WTC11 (cell line): ENCODE results near the gene TUBA4B. TPM values are rescaled to one million over a fixed set of nuclear protein-coding genes. Genes with fewer than 3 reads are reported as not detected.
A peak's percentile ranks its signal among the peaks of the same experiment; 100 is the strongest.

Experiments
- ATAC-seq: fragments of 200-7000 bp; cut with Tn5 transposase; 2 replicates; pipeline ENCODE4 v1.10.0; 2021; ENCODE audit warnings: mild to moderate bottlenecking, moderate library complexity
- CTCF ChIA-PET: fragments of 300-600 bp; sonication (Branson Sonifier 250); formaldehyde crosslinking; loops from one replicate; lab custom pipeline; 2021; ENCODE audit warnings: antibody characterized with exemption; lab: Charles Lee
- POLR2A ChIA-PET: fragments of 350-600 bp; sonication (Branson Sonifier 250); formaldehyde crosslinking; loops from one replicate; lab custom pipeline; 2021; ENCODE audit warnings: antibody characterized with exemption; lab: Charles Lee
- DNase-seq: peaks from one replicate; pipeline ENCODE4 v3.0.0; 2021; ENCODE audit warnings: low spot score
- H3K27ac Mint-ChIP-seq: 2 replicates; pipeline ENCODE4 v1.8.0; 2021; ENCODE audit warnings: mixed read lengths
- H3K27me3 Mint-ChIP-seq: 2 replicates; pipeline ENCODE4 v1.8.0; 2021; ENCODE audit warnings: low read depth, mild to moderate bottlenecking, moderate library complexity, mixed read lengths
- H3K36me3 Mint-ChIP-seq: 2 replicates; pipeline ENCODE4 v1.8.0; 2021; ENCODE audit warnings: mixed read lengths
- H3K4me1 Mint-ChIP-seq: 2 replicates; pipeline ENCODE4 v1.8.0; 2022; ENCODE audit warnings: mixed read lengths
- H3K4me3 Mint-ChIP-seq: 2 replicates; pipeline ENCODE4 v1.8.0; 2021; ENCODE audit warnings: mild to moderate bottlenecking, moderate library complexity, mixed read lengths
- H3K9me3 Mint-ChIP-seq: 2 replicates; pipeline ENCODE4 v1.8.0; 2021; ENCODE audit warnings: mixed read lengths
- ATF1 ChIP-seq: sonication (generic); formaldehyde crosslinking; IDR thresholded peaks from 2 replicates; pipeline ENCODE4 v1.8.1; 2023; ENCODE audit warnings: mild to moderate bottlenecking, moderate library complexity, missing genetic modification reagents
- CREM ChIP-seq: sonication (generic); formaldehyde crosslinking; IDR thresholded peaks from 2 replicates; pipeline ENCODE4 v1.8.1; 2022; ENCODE audit warnings: mild to moderate bottlenecking, missing genetic modification reagents, moderate library complexity
- ETV6 ChIP-seq: sonication (generic); formaldehyde crosslinking; IDR thresholded peaks from 2 replicates; pipeline ENCODE4 v1.8.1; 2022; ENCODE audit warnings: mild to moderate bottlenecking, missing genetic modification reagents
- JAZF1 ChIP-seq: fragments of 250-450 bp; sonication (Bioruptor Pico); IDR thresholded peaks from 2 replicates; pipeline ENCODE4 v1.9.0; 2021; ENCODE audit warnings: moderate library complexity, mild to moderate bottlenecking, inconsistent platforms
- MYBL2 ChIP-seq: sonication (generic); formaldehyde crosslinking; IDR thresholded peaks from 2 replicates; pipeline ENCODE4 v1.8.1; 2023; ENCODE audit warnings: mild to moderate bottlenecking, moderate library complexity, missing genetic modification reagents
- NR1H2 ChIP-seq: sonication (generic); formaldehyde crosslinking; IDR thresholded peaks from 2 replicates; pipeline ENCODE4 v1.9.0; 2021; ENCODE audit warnings: mild to moderate bottlenecking, moderate library complexity, missing genetic modification reagents
- NR2C2 ChIP-seq: sonication (generic); formaldehyde crosslinking; IDR thresholded peaks from 2 replicates; pipeline ENCODE4 v1.8.0; 2022; ENCODE audit warnings: mild to moderate bottlenecking, missing genetic modification reagents
- PRRX2 ChIP-seq: fragments of 250-450 bp; sonication (Bioruptor Pico); IDR thresholded peaks from 2 replicates; pipeline ENCODE4 v1.8.0; 2021; ENCODE audit warnings: mild to moderate bottlenecking
- RORB ChIP-seq: fragments of 250-450 bp; sonication (Bioruptor Pico); IDR thresholded peaks from 2 replicates; pipeline ENCODE4 v1.9.0; 2021; ENCODE audit warnings: mild to moderate bottlenecking
- SMAD3 ChIP-seq: sonication (generic); formaldehyde crosslinking; IDR thresholded peaks from 2 replicates; pipeline ENCODE4 v1.8.0; 2022; ENCODE audit warnings: missing genetic modification reagents, mild to moderate bottlenecking, borderline replicate concordance
- SMAD4 ChIP-seq: sonication (generic); formaldehyde crosslinking; IDR thresholded peaks from 2 replicates; pipeline ENCODE4 v1.8.0; 2022; ENCODE audit warnings: mild to moderate bottlenecking, missing genetic modification reagents
- SP1 ChIP-seq: sonication (generic); formaldehyde crosslinking; conservative IDR thresholded peaks from 2 replicates; pipeline ENCODE4 v1.8.1; 2022; ENCODE audit warnings: missing genetic modification reagents
- TEAD4 ChIP-seq: sonication (generic); formaldehyde crosslinking; IDR thresholded peaks from 2 replicates; pipeline ENCODE4 v1.8.0; 2022; ENCODE audit warnings: mild to moderate bottlenecking, missing genetic modification reagents
- ZNF317 ChIP-seq: sonication (generic); formaldehyde crosslinking; IDR thresholded peaks from 2 replicates; pipeline ENCODE4 v1.8.1; 2023; ENCODE audit warnings: low read depth, mild to moderate bottlenecking, moderate library complexity, missing genetic modification reagents, borderline replicate concordance
- ZNF396 ChIP-seq: fragments of 250-450 bp; sonication (Bioruptor Pico); IDR thresholded peaks from 2 replicates; pipeline ENCODE4 v1.8.0; 2021; ENCODE audit warnings: mild to moderate bottlenecking, moderate library complexity, borderline replicate concordance
- ZNF423 ChIP-seq: fragments of 250-450 bp; sonication (Bioruptor Pico); IDR thresholded peaks from 2 replicates; pipeline ENCODE4 v2.1.2; 2022; ENCODE audit warnings: mild to moderate bottlenecking, moderate library complexity
- total RNA-seq: library from RNA; stranded (reverse); gene quantifications from 3 replicates; pipeline ENCODE4 v1.2.3, GENCODE V29; 2021
- TF ChIP-seq, protein P1 (sequence below): sonication (generic); formaldehyde crosslinking; IDR thresholded peaks from 2 replicates; pipeline ENCODE4 v1.8.0; 2022; ENCODE audit warnings: mild to moderate bottlenecking, missing genetic modification reagents
- TF ChIP-seq, protein P2 (sequence below): sonication (generic); formaldehyde crosslinking; IDR thresholded peaks from 2 replicates; pipeline ENCODE4 v1.8.1; 2022; ENCODE audit warnings: mild to moderate bottlenecking, moderate library complexity, missing genetic modification reagents
- TF ChIP-seq, protein P3 (sequence below): fragments of 250-450 bp; sonication (Bioruptor Pico); IDR thresholded peaks from 2 replicates; pipeline ENCODE4 v1.9.0; 2021; ENCODE audit warnings: mild to moderate bottlenecking, borderline replicate concordance
- TF ChIP-seq, protein P4 (sequence below): sonication (generic); formaldehyde crosslinking; IDR thresholded peaks from 2 replicates; pipeline ENCODE4 v1.8.0; 2022; ENCODE audit warnings: mild to moderate bottlenecking, missing genetic modification reagents
- TF ChIP-seq, protein P5 (sequence below): sonication (generic); formaldehyde crosslinking; IDR thresholded peaks from 2 replicates; pipeline ENCODE4 v1.8.1; 2023; ENCODE audit warnings: mild to moderate bottlenecking, missing genetic modification reagents
- TF ChIP-seq, protein P6 (sequence below): sonication (generic); formaldehyde crosslinking; IDR thresholded peaks from 2 replicates; pipeline ENCODE4 v1.8.1; 2022; ENCODE audit warnings: missing genetic modification reagents, borderline replicate concordance

The TUBA4B gene
- total RNA-seq, 1 experiment from 2014 or later = 0.20 TPM

DNA sequence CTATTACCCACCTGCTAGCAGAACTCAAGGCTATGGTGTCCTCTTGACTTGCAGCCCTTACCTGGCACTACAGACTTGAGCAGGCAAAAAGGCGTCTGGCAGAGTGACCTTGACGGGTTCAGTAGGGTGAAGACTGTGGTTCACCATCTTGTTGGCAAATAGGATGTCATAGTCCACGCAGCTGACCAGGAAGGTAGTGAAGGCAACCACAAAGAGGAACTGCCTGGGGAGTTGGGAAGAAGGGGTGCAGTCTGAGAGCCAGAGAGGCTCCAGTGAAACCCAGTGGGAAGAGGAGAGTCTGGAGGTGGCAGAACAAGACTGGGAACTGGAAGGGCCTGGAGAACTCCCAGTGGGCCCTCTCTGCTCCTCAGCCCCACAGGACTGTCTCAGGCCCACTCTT lies 27.7 kb upstream of the TUBA4B start:
- Mint-ChIP-seq H3K27me3 (no peaks in the 10 kb centered on the region), H3K27ac (no peak overlapping the region), H3K9me3 (no peaks in the 10 kb centered on the region), H3K36me3 (peaks cover 43% of the 10 kb centered on the region), H3K4me1 (peaks cover 10% of the 10 kb centered on the region), H3K4me3 (no peak overlapping the region)
- no peak for DNase-seq
- TF ChIP-seq RORB (no peak), ATF1 (no peak), ZNF423 (CRISPR knock-in tag) (no peak), CREM (CRISPR knock-in tag) (no peak), ZNF396 (CRISPR knock-in tag) (no peak), SP1 (CRISPR knock-in tag) (no peak), ETV6 (CRISPR knock-in tag) (no peak), NR2C2 (CRISPR knock-in tag) (no peak), SMAD3 (CRISPR knock-in tag) (no peak), NR1H2 (no peak), MYBL2 (CRISPR knock-in tag) (no peak), SMAD4 (CRISPR knock-in tag) (no peak)
- TF ChIP-seq, protein P1, sequence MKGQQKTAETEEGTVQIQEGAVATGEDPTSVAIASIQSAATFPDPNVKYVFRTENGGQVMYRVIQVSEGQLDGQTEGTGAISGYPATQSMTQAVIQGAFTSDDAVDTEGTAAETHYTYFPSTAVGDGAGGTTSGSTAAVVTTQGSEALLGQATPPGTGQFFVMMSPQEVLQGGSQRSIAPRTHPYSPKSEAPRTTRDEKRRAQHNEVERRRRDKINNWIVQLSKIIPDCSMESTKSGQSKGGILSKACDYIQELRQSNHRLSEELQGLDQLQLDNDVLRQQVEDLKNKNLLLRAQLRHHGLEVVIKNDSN (CRISPR knock-in tag) = no peak
- TF ChIP-seq, protein P2, sequence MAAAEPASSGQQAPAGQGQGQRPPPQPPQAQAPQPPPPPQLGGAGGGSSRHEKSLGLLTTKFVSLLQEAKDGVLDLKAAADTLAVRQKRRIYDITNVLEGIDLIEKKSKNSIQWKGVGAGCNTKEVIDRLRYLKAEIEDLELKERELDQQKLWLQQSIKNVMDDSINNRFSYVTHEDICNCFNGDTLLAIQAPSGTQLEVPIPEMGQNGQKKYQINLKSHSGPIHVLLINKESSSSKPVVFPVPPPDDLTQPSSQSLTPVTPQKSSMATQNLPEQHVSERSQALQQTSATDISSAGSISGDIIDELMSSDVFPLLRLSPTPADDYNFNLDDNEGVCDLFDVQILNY = no peak
- TF ChIP-seq, protein P3, sequence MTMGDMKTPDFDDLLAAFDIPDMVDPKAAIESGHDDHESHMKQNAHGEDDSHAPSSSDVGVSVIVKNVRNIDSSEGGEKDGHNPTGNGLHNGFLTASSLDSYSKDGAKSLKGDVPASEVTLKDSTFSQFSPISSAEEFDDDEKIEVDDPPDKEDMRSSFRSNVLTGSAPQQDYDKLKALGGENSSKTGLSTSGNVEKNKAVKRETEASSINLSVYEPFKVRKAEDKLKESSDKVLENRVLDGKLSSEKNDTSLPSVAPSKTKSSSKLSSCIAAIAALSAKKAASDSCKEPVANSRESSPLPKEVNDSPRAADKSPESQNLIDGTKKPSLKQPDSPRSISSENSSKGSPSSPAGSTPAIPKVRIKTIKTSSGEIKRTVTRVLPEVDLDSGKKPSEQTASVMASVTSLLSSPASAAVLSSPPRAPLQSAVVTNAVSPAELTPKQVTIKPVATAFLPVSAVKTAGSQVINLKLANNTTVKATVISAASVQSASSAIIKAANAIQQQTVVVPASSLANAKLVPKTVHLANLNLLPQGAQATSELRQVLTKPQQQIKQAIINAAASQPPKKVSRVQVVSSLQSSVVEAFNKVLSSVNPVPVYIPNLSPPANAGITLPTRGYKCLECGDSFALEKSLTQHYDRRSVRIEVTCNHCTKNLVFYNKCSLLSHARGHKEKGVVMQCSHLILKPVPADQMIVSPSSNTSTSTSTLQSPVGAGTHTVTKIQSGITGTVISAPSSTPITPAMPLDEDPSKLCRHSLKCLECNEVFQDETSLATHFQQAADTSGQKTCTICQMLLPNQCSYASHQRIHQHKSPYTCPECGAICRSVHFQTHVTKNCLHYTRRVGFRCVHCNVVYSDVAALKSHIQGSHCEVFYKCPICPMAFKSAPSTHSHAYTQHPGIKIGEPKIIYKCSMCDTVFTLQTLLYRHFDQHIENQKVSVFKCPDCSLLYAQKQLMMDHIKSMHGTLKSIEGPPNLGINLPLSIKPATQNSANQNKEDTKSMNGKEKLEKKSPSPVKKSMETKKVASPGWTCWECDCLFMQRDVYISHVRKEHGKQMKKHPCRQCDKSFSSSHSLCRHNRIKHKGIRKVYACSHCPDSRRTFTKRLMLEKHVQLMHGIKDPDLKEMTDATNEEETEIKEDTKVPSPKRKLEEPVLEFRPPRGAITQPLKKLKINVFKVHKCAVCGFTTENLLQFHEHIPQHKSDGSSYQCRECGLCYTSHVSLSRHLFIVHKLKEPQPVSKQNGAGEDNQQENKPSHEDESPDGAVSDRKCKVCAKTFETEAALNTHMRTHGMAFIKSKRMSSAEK (CRISPR knock-in tag) = no peak
- TF ChIP-seq, protein P4, sequence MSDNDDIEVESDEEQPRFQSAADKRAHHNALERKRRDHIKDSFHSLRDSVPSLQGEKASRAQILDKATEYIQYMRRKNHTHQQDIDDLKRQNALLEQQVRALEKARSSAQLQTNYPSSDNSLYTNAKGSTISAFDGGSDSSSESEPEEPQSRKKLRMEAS = no peak
- TF ChIP-seq, protein P5, sequence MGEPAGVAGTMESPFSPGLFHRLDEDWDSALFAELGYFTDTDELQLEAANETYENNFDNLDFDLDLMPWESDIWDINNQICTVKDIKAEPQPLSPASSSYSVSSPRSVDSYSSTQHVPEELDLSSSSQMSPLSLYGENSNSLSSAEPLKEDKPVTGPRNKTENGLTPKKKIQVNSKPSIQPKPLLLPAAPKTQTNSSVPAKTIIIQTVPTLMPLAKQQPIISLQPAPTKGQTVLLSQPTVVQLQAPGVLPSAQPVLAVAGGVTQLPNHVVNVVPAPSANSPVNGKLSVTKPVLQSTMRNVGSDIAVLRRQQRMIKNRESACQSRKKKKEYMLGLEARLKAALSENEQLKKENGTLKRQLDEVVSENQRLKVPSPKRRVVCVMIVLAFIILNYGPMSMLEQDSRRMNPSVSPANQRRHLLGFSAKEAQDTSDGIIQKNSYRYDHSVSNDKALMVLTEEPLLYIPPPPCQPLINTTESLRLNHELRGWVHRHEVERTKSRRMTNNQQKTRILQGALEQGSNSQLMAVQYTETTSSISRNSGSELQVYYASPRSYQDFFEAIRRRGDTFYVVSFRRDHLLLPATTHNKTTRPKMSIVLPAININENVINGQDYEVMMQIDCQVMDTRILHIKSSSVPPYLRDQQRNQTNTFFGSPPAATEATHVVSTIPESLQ (CRISPR knock-in tag) = no peak
- no peak for ATAC-seq
- CTCF ChIA-PET = no interaction called here
- POLR2A ChIA-PET = no interaction called here

DNA sequence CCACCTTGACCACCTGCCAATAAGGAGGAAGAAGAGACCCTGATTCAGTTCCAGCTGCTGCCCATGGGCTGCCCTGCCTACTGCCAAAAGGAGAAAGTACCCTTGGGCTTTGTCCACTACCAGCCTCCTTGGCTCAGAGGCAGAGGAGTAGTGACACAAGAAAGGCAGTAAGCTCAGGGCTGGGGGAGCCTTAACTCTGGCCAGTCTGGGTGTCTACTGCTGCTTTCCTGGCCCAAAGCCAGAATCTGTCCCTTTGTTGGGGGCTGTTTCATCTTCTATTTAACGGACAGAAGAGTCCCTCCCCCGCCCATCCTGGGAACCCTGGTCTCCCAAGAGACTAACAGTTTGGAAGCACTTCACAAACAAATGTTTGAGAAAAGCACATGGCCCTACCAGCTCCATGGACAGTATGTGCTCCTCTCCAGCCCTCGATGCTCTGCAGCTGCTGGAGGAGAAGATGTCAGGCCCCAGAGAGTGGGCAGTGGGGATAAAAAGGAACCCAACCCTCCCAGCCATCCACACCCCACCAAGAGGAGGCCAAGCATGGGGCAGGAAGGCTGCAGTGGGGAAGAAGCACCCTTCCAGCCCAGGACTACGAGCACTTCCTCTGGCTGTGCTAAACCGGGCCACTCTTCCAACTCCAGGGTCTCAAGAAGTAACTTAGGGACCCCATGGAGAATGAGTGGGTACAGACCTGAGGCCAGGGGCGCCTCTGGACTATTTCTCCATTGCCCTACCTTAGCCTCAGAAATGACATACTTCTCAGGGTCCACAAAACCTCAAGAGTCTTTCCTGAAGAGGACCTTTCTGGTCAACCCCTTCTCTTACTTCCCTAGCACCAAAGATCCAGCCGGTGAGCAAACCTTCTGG lies 24.8 kb upstream of the TUBA4B start:
- H3K4me1 Mint-ChIP-seq = peaks cover 12% of the 10 kb centered on the region
- H3K36me3 Mint-ChIP-seq = peaks cover 47% of the 10 kb centered on the region
- ATAC-seq = no peak
- H3K9me3 Mint-ChIP-seq = no peaks in the 10 kb centered on the region
- DNase-seq = no peak
- peak overlapping the region; percentile 69 for H3K4me3 Mint-ChIP-seq
- no peak overlapping the region for H3K27ac Mint-ChIP-seq
- ChIA-PET CTCF (interaction anchor here (1.2 to 2.4 kb wide), 4 partner anchors 10 to 67 kb away, joined by 4 to 21 read pairs (median 7); partner anchors contain the start of gene ABCB6), POLR2A (interaction anchor here (0.5 to 2.4 kb wide), 4 partner anchors 10 to 25 kb away, joined by 3 to 18 read pairs (median 9); partner anchors contain the start of genes ABCB6, GLB1L, STK16 and TUBA4B)
- no peak for TF ChIP-seq PRRX2 (CRISPR knock-in tag)
- TF ChIP-seq, protein P6, sequence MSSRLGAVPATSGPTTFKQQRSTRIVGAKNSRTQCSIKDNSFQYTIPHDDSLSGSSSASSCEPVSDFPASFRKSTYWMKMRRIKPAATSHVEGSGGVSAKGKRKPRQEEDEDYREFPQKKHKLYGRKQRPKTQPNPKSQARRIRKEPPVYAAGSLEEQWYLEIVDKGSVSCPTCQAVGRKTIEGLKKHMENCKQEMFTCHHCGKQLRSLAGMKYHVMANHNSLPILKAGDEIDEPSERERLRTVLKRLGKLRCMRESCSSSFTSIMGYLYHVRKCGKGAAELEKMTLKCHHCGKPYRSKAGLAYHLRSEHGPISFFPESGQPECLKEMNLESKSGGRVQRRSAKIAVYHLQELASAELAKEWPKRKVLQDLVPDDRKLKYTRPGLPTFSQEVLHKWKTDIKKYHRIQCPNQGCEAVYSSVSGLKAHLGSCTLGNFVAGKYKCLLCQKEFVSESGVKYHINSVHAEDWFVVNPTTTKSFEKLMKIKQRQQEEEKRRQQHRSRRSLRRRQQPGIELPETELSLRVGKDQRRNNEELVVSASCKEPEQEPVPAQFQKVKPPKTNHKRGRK (CRISPR knock-in tag) = no peak
- TF ChIP-seq SMAD3 (CRISPR knock-in tag) = no peak
- TF ChIP-seq ATF1 = no peak
- no peak for TF ChIP-seq JAZF1 (CRISPR knock-in tag)
- TF ChIP-seq TEAD4 (CRISPR knock-in tag) = no peak
- no peak for TF ChIP-seq ZNF317 (CRISPR knock-in tag)
- H3K27me3 Mint-ChIP-seq = no peaks in the 10 kb centered on the region
